Adrenal gland (tissue), 12 donors: ENCODE measurements around the gene TMEM33. TPM values are rescaled to one million over a fixed set of nuclear protein-coding genes. Genes with fewer than 3 reads are reported as not detected.
"Not testable (repeated sequence)": the region's sequence is repeated elsewhere in the genome, so short reads cannot be mapped to it uniquely, and the experiment has no call there.

Experiments
- DNase-seq, 7 donors: peaks; one replicate each; pipeline ENCODE4 v3.0.0-alpha.2; 2019 to 2020
- H3K27ac ChIP-seq, 5 donors: fragments of 200-600 bp; sonication (generic) in 4 of 5; 1 replicate in 3 of 5; 2 replicates in 2 of 5; pipeline versions ENCODE4 v1.5.1 to v1.8.0; 2016 to 2020; ENCODE audit warnings: mild to moderate bottlenecking in 1 of 5
- H3K27me3 ChIP-seq: fragments of 200-600 bp; 2 replicates; pipeline ENCODE4 v1.8.0; 2021
- H3K36me3 ChIP-seq, 2 donors: fragments of 200-600 bp; replicated peaks in 1 of 2; 1 replicate in 1 of 2; 2 replicates in 1 of 2; pipeline versions ENCODE4 v1.5.1 to v1.8.0; 2018 to 2022
- H3K4me1 ChIP-seq, 2 donors: fragments of 200-600 bp; replicated peaks in 1 of 2; 1 replicate in 1 of 2; 2 replicates in 1 of 2; pipeline versions ENCODE4 v1.5.1 to v1.8.0; 2018 to 2021
- H3K4me3 ChIP-seq, 4 donors: fragments of 200-600 bp; sonication (generic) in 3 of 4; one replicate each; pipeline ENCODE4 v1.5.1; 2016 to 2018
- H3K9me3 ChIP-seq, 3 donors: fragments of 200-600 bp; sonication (generic) in 1 of 3; replicated peaks in 1 of 3; 1 replicate in 2 of 3; 2 replicates in 1 of 3; pipeline versions ENCODE4 v1.5.1 to v1.8.0; 2016 to 2021
- CTCF ChIP-seq, 6 experiments: fragments of 450-650 bp in 4 of 6; fragments of 200-600 bp in 2 of 6; sonication (generic) in 1 of 6; IDR thresholded peaks; 1 replicate in 5 of 6; 2 replicates in 1 of 6; pipeline versions ENCODE4 v1.5.1 to v1.8.0; 2016 to 2021; ENCODE audit warnings: antibody characterized with exemption in 6 of 6, mild to moderate bottlenecking in 2 of 6, moderate library complexity in 1 of 6
- POLR2A ChIP-seq, 2 donors: fragments of 450-650 bp; IDR thresholded peaks; one replicate each; pipeline ENCODE4 v1.6.1; 2017; ENCODE audit warnings: antibody characterized with exemption in 2 of 2, mild to moderate bottlenecking in 2 of 2, moderate library complexity in 1 of 2
- WGBS, 4 donors: extraction: QIAGEN DNeasy Blood & Tissue Kit in 2 of 4; methylation state at CpG; one replicate each; pipeline versions ENCODE4 v1.1.5 to v1.1.7; 2013 to 2017; 5-methylcytosine and 5-hydroxymethylcytosine counted together
- intact Hi-C, 2 donors: fragments of 100-400 bp; cut with DNase I; formaldehyde crosslinking; loops; one replicate each; pipeline versions ENCODE4 v1.14.1 to v1.15.0; 2022 to 2023
- polyA plus RNA-seq, 3 donors: library from polyadenylated mRNA; stranded (reverse); fragments of 200-250 nt in 2 of 3; fragments of 350-450 nt in 1 of 3; fragmentation: Illumina TruSeq in 1 of 3; extraction: RNeasy Lipid Tissue Mini Kit (QIAGEN cat#74804) in 1 of 3; gene quantifications; one replicate each; pipeline ENCODE4 v1.2.3, GENCODE V29; 2013 to 2014
- total RNA-seq, 9 donors: library from RNA; depleted of rRNA in 4 of 9; stranded (reverse); fragments of >200 nt in 4 of 9; fragments of 120-200 nt in 1 of 9; fragmentation: NEBNext Ultra II Directional in 1 of 9; extraction: Animal tissue kit (Norgen Biotek cat#: 25700) in 1 of 9; gene quantifications; one replicate each; pipeline versions ENCODE4 v1.1.0 to v1.2.4, GENCODE V29; 2013 to 2023
- donor health status: healthy with polysubstance abuse.
- donor health status: Bipolar disorder and iron deficiency.
- donor health status: DM: yes; HTN: yes; CAD: no.
- donor health status: DM: no; HTN: no; CAD: no.
- donor health status: DM: no; HTN: no; CAD: no.
- donor health status: DM: yes; HTN: yes; CAD: no.

TMEM33 gene
- total and polyA plus RNA-seq, 12 donors = 6.5 to 82.1 (median 58.1) TPM

GRCh38 chr4:41896648-41897047 lies 38.6 kb upstream of the TMEM33 start:
- no peaks in the 10 kb centered on the region for H3K9me3 ChIP-seq
- no peak overlapping the region for H3K27ac ChIP-seq
- intact Hi-C loops = no loop called here
- H3K27me3 ChIP-seq = no peaks in the 10 kb centered on the region
- no peak overlapping the region for H3K4me3 ChIP-seq
- DNase-seq = no peak
- no peaks in the 10 kb centered on the region for H3K36me3 ChIP-seq
- no peak for TF ChIP-seq POLR2A (IDR thresholded peaks at IDR 0.05)
- no peak for TF ChIP-seq CTCF (IDR thresholded peaks at IDR 0.05)
- no peaks in the 10 kb centered on the region for H3K4me1 ChIP-seq

DNA sequence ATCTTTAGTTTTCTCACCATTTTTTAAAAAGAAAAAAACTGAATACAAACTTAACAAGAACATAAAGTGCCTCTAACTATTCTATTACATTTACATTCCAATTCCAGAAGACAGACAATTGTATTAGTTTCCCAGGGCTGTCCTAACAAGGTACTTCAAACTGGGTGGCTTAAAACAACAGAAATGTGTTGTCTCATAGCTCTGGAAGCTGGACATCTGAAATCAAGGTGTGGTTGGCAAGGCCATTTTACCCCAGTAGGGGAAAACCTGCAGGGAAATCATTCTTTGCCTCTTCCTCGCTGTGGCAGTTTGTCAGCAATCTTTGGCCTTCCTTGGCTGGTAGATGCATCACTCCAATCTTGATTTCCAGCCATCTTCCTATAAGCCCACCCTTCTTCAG lies 37.5 kb upstream of the TMEM33 start:
- no peaks in the 10 kb centered on the region for H3K36me3 ChIP-seq
- TF ChIP-seq CTCF (IDR thresholded peaks at IDR 0.05) = no peak
- no peak for TF ChIP-seq POLR2A (IDR thresholded peaks at IDR 0.05)
- H3K27ac ChIP-seq = no peak overlapping the region
- no peak overlapping the region for H3K4me3 ChIP-seq
- no peaks in the 10 kb centered on the region for H3K4me1 ChIP-seq
- H3K9me3 ChIP-seq = no peaks in the 10 kb centered on the region
- no peaks in the 10 kb centered on the region for H3K27me3 ChIP-seq
- 56 to 80% (median 67%) methylated on average over 1 of the region's 1 CpG for WGBS, 4 donors
- no peak for DNase-seq
- intact Hi-C loops = no loop called here

DNA sequence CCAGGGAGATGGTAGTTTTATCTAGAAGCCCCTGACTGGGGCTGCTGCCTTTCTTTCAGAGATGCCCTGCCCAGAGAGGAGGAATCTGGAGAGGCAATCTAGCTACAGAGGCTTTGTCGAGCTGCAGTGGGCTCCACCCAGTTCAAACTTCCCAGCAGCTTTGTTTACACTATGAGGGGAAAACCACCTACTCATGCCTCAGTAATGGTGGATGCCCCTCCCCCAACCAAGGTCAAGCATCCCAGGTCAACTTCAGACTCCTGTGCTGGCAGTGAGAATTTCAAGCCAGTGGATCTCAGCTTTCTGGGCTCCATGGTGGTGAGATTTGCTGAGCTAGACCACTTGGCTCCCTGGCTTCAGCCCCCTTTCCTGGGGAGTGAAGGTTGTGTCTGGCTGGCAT lies 26.1 kb upstream of the TMEM33 start:
- H3K4me3 ChIP-seq, intact Hi-C loops, H3K27me3 ChIP-seq, DNase-seq, H3K4me1 ChIP-seq, H3K27ac ChIP-seq, H3K9me3 ChIP-seq, H3K36me3 ChIP-seq: not testable (repeated sequence)
- 30 to 33% methylated on average over 1 of the region's 1 CpG; no CpG with 5 or more reads in 2 of the 4 donors for WGBS, 4 donors

DNA sequence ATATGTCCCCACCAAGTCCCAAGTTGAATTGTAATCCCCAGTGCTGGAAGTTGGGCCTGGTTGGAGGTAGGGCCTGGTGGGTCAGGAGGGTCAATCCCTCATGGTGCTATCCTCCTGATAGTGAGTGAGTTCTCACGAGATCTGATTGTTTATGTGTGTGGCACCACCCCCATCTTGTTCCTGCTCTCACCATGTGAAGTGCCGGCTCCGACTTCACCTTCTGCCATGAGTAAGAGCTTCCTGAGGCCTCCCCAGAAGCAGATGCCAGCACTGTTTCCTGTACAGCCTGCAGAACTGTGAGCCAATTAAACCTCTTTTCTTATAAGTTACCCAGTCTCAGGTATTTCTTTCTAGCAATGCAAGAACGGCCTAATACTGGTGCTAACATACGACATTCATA lies 22.7 kb upstream of the TMEM33 start:
- H3K4me3 ChIP-seq = no peak overlapping the region
- no peak for DNase-seq
- no peaks in the 10 kb centered on the region for H3K9me3 ChIP-seq
- intact Hi-C loops = no loop called here
- WGBS, 4 donors = 72 to 87% (median 79%) methylated on average over 5 of the region's 5 CpGs
- H3K4me1 ChIP-seq = no peaks in the 10 kb centered on the region
- no peak for TF ChIP-seq CTCF (IDR thresholded peaks at IDR 0.05)
- no peak for TF ChIP-seq POLR2A (IDR thresholded peaks at IDR 0.05)
- no peaks in the 10 kb centered on the region for H3K36me3 ChIP-seq
- no peak overlapping the region for H3K27ac ChIP-seq
- H3K27me3 ChIP-seq = no peaks in the 10 kb centered on the region

- intact Hi-C loops = no loop called here
- H3K4me1 ChIP-seq = no peaks in the 10 kb centered on the region
- no peak for DNase-seq
- TF ChIP-seq POLR2A (IDR thresholded peaks at IDR 0.05) = no peak
- TF ChIP-seq CTCF (IDR thresholded peaks at IDR 0.05) = no peak
- no peak overlapping the region for H3K27ac ChIP-seq
- H3K36me3 ChIP-seq = no peaks in the 10 kb centered on the region
- H3K9me3 ChIP-seq = no peaks in the 10 kb centered on the region
- no peaks in the 10 kb centered on the region for H3K27me3 ChIP-seq
- H3K4me3 ChIP-seq = no peak overlapping the region
These were observed 21.7 kb upstream of the TMEM33 start for GRCh38 chr4:41913509-41913908.
